ENCODE measurements around the gene PDZRN4.

DNA sequence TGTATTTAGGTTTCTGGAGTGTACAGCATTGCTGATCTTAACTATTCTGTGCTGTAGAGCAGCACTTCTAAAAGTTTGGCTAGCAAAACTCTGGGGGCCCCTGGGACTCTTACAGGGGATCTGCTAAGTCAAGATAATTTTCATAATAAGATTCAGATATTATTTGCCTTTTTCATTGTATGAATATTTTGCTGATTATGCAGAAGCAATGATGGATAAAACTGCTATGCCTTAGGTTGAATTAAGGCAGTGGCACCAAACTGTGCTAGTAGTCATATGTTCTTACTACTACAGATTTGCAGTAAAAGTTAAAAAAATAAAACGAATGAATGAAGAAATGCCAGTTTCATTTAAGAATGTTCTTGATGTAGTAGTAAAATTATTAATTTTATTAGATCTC is 160.1 kb downstream of the PDZRN4 start:
- TF ChIP-seq, protein P1, sequence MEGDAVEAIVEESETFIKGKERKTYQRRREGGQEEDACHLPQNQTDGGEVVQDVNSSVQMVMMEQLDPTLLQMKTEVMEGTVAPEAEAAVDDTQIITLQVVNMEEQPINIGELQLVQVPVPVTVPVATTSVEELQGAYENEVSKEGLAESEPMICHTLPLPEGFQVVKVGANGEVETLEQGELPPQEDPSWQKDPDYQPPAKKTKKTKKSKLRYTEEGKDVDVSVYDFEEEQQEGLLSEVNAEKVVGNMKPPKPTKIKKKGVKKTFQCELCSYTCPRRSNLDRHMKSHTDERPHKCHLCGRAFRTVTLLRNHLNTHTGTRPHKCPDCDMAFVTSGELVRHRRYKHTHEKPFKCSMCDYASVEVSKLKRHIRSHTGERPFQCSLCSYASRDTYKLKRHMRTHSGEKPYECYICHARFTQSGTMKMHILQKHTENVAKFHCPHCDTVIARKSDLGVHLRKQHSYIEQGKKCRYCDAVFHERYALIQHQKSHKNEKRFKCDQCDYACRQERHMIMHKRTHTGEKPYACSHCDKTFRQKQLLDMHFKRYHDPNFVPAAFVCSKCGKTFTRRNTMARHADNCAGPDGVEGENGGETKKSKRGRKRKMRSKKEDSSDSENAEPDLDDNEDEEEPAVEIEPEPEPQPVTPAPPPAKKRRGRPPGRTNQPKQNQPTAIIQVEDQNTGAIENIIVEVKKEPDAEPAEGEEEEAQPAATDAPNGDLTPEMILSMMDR (IDR thresholded peaks at IDR 0.05), result no peak
- no peak for TF ChIP-seq POLR2A (IDR thresholded peaks at IDR 0.05)
